ENCODE data around the gene S100A2. TPM values are rescaled to one million over a fixed set of nuclear protein-coding genes. Genes with fewer than 3 reads are reported as not detected.

Gene S100A2
- total and polyA plus RNA-seq, 7 donors: 0.86 to 15.4 (median 1.1) TPM

DNA sequence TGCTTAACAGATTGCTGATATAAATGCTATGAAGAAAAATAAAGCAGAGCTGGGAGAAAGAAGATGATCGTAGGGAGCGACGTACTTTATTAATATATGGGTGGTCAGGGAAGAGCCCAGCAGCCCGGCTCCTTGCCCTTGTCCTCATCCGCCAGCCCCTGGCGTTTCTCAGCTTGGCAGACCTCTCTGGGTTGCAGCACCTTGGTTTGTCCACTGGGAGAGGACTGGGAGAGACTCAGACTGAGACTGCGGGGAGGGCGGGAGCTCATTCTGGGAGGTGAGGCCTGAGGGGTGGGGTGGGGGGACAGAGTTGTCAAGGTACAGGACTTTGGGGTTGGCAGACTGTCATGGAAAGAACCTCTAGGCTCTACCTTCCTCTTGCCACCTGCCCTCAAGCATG, 13.3 kb downstream of the S100A2 start:
- Histone ChIP-seq H3K27ac (no peak overlapping the region), H3K9me3 (no peaks in the 10 kb centered on the region), H3K36me3 (ENCODE audit: insufficient read depth in 1 of 2, low read depth in 1 of 2) (no peaks in the 10 kb centered on the region), H3K4me3 (no peak overlapping the region), H3K27me3 (ENCODE audit: insufficient read depth in 3 of 3, low read length in 2 of 3) (no peaks in the 10 kb centered on the region), H3K4me1 (peaks cover 8% of the 10 kb centered on the region)
- WGBS, 3 donors: 92 to 98% (median 94%) methylated on average over 8 of the region's 8 CpGs
- peak in 1 of 2 donors; percentile 42 for DNase-seq
- TF ChIP-seq, protein P1, sequence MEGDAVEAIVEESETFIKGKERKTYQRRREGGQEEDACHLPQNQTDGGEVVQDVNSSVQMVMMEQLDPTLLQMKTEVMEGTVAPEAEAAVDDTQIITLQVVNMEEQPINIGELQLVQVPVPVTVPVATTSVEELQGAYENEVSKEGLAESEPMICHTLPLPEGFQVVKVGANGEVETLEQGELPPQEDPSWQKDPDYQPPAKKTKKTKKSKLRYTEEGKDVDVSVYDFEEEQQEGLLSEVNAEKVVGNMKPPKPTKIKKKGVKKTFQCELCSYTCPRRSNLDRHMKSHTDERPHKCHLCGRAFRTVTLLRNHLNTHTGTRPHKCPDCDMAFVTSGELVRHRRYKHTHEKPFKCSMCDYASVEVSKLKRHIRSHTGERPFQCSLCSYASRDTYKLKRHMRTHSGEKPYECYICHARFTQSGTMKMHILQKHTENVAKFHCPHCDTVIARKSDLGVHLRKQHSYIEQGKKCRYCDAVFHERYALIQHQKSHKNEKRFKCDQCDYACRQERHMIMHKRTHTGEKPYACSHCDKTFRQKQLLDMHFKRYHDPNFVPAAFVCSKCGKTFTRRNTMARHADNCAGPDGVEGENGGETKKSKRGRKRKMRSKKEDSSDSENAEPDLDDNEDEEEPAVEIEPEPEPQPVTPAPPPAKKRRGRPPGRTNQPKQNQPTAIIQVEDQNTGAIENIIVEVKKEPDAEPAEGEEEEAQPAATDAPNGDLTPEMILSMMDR (IDR thresholded peaks at IDR 0.05): no peak
- no peak for ATAC-seq
- intact Hi-C loops (cut with DNase I): no loop called here

DNA sequence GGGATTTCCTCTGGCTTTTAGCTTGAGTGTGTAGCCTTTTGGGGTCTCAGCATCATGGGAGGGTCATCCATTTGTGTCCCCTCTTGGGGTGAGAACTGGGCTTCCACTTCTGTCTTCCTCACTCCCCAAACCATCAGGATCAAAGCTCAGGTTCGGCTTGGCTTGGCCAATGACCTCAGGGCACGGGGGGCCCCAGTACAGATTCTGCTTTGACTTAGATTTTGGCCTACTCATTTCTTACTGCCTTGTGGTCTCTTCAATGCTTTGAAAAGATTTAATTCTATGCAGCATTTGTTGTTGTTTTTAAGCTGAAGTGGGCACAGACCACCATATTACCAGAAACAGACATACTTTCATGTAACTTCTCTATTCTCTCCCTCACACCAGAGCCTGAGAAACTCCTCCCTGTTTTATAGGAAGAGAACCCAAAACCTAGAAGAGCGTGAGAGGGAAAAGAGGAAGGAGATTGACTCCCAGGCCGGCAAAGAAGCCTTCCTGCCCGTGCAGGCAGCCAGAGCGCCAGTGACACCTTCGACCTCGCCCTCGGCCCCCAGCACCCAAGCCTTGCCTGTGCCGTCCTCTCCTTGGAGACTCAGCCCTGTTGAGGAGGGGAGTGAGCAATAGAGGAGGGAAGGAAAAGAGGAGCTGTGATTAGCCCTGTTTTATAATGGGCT, 14.7 kb downstream of the S100A2 start:
- DNase-seq (peak in 1 of 2 donors; percentile 46), ATAC-seq (no peak)
- Histone ChIP-seq H3K9me3 (no peaks in the 10 kb centered on the region), H3K27me3 (ENCODE audit: insufficient read depth in 3 of 3, low read length in 2 of 3) (no peaks in the 10 kb centered on the region), H3K4me1 (peaks cover 8% of the 10 kb centered on the region), H3K27ac (no peak overlapping the region), H3K4me3 (no peak overlapping the region), H3K36me3 (ENCODE audit: insufficient read depth in 1 of 2, low read depth in 1 of 2) (no peaks in the 10 kb centered on the region)
- intact Hi-C loops (cut with DNase I): no loop called here
- WGBS, 3 donors: 89 to 94% (median 90%) methylated on average over 10 of the region's 10 CpGs
- TF ChIP-seq, protein P1 (IDR thresholded peaks at IDR 0.05): no peak

DNA sequence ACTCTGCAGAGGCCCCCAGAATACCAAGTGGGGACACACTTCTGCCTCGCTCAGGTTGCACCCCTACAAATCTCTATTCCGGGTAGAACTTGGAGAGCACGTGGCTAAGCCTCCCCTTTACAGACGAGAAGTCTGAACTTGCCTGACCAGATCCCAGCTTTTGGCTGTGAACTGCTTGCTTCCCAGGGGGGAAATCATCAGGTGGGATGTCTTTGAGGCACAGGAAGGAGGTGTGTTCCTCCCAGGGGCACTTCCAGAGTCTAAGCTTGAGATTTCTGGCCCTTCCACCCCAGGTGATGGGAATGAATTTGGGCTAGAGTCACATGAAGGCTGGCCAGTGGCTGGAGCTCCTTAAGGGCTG, 15.3 kb downstream of the S100A2 start:
- Histone ChIP-seq H3K4me3 (no peak overlapping the region), H3K36me3 (ENCODE audit: insufficient read depth in 1 of 2, low read depth in 1 of 2) (no peaks in the 10 kb centered on the region), H3K27ac (no peak overlapping the region), H3K27me3 (ENCODE audit: insufficient read depth in 3 of 3, low read length in 2 of 3) (no peaks in the 10 kb centered on the region), H3K4me1 (peaks cover 9% of the 10 kb centered on the region), H3K9me3 (no peaks in the 10 kb centered on the region)
- ATAC-seq: no peak
- 66 to 80% (median 76%) methylated on average over 4 of the region's 4 CpGs for WGBS, 3 donors
- intact Hi-C loops (cut with DNase I): no loop called here
- TF ChIP-seq, protein P1 (IDR thresholded peaks at IDR 0.05): no peak
- DNase-seq: no peak

DNA sequence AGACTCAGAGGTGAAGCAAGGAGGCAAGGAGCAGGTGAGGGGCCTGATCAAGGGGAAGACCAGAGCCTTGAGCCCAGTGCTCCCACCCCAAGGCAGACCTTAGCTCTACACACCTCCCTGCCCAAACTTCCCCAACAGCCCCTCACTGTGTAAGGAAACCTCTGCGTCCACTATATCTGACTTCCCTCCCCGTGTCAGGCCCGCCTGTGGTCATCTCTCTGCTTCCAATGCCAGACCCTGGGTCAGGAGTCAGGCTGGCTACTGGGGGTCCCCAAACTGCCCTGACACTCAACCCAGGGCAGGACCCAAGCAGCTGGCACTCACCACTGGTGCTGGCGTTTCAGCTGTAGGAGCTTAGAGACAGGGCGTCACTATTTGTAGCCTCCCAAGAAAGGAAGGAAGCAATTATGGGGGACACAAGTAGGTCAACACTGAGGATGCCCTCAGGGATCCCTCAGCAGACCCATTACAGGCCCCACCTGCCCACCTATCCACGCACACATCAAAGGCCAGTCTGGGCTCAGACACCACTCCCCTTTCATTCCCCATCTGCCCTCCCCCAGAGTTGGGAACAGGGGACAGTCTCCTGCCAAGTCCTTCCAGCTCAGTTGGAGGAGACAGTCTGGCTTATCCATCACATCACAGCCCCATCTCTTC, 15.8 kb downstream of the S100A2 start:
- 62 to 69% (median 64%) methylated on average over 6 of the region's 6 CpGs for WGBS, 3 donors
- peak overlapping the region; percentile 39 for H3K27ac ChIP-seq
- H3K4me1 ChIP-seq: peaks cover 14% of the 10 kb centered on the region
- H3K9me3 ChIP-seq: no peaks in the 10 kb centered on the region
- TF ChIP-seq, protein P1 (IDR thresholded peaks at IDR 0.05): no peak
- DNase-seq (peak in 1 of 2 donors; percentile 46), ATAC-seq (no peak)
- no peaks in the 10 kb centered on the region for H3K27me3 ChIP-seq (ENCODE audit: insufficient read depth in 3 of 3, low read length in 2 of 3)
- H3K4me3 ChIP-seq: no peak overlapping the region
- intact Hi-C loops (cut with DNase I): no loop called here
- no peaks in the 10 kb centered on the region for H3K36me3 ChIP-seq (ENCODE audit: insufficient read depth in 1 of 2, low read depth in 1 of 2)
